H1 (cell line): ENCODE results near the gene NUDT6. TPM values are rescaled to one million over a fixed set of nuclear protein-coding genes. Genes with fewer than 3 reads are reported as not detected.

Experiments
- EP300 ChIP-seq, 2 experiments: IDR thresholded peaks; 1 replicate in 1 of 2; 2 replicates in 1 of 2; pipeline ENCODE4 v1.6.1; 2011 to 2012; ENCODE audit warnings: low read depth in 2 of 2, low read length in 2 of 2, mild to moderate bottlenecking in 2 of 2, borderline replicate concordance in 1 of 2, inconsistent platforms in 1 of 2, moderate library complexity in 1 of 2
- JUN ChIP-seq: IDR thresholded peaks from 2 replicates; pipeline ENCODE4 v1.6.1; 2011; ENCODE audit warnings: low read depth, mild to moderate bottlenecking, improper control_type of control experiment, low read length
- SUZ12 ChIP-seq: fragments of 200-600 bp; sonication (generic); IDR thresholded peaks from 2 replicates; pipeline ENCODE4 v1.6.1; 2012; ENCODE audit warnings: mild to moderate bottlenecking, inconsistent platforms, low read length, moderate library complexity, mixed read lengths
- TAF7 ChIP-seq: optimal IDR thresholded peaks from 2 replicates; pipeline ENCODE3; 2011; ENCODE audit warnings: low read depth, mild to moderate bottlenecking, inconsistent platforms, low read length, moderate library complexity, borderline replicate concordance
- polyA plus RNA-seq, 7 experiments: library from polyadenylated mRNA; depleted of rRNA in 3 of 7; stranded (reverse) in 5 of 7; unstranded in 2 of 7; fragments of >200 nt in 5 of 7; fragments of 200-250 nt in 2 of 7; gene quantifications; 1 replicate in 5 of 7; 2 replicates in 1 of 7; 4 replicates in 1 of 7; pipeline versions ENCODE4 v1.2.1 to v1.2.3, GENCODE V29; 2011 to 2013; ENCODE audit warnings: missing spikeins in 2 of 7, mixed read lengths in 2 of 7
- total RNA-seq: library from RNA; stranded (reverse); fragmentation: NEBNext Ultra II Directional; extraction: Animal tissue kit (Norgen Biotek cat#: 25700); gene quantifications from 2 replicates; pipeline ENCODE4 v1.2.1, GENCODE V29; 2021

Gene NUDT6
- total and polyA plus RNA-seq, 2 of the 8 experiments (the other 6 are each of a cell fraction or from before 2014, with no cell fraction given) = 5.0 to 12.4 TPM

DNA sequence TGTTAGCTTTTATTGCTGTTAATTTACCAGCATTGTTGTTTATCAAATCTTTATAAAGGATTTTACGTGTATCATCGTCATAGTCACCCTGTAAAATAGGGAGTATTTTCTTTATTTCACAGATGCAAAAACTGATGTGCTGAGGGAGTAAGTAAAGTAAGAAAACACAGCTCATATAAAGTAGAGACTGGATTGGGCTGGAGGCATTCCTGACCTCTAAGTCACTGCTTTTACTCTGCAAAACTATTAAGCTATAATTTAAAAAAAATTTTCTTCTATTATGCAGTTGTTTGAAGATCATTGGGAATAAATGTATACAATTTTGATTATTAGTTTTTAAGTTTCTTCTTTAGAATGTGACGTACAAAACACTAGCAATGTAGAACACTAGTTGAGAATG lies 45.9 kb downstream of the NUDT6 start (continued):
- TF ChIP-seq TAF7 (no peak), JUN (no peak), SUZ12 (no peak), EP300 (IDR thresholded peaks at IDR 0.05; ENCODE audit: borderline replicate concordance in 1 of 2, low read depth in 2 of 2, low read length in 2 of 2) (no peak)
- TF ChIP-seq, all 59 proteins: peak for 0
